GM18870 (cell line): ENCODE data around the gene ZBTB12.

ENCODE experiments used
- ATAC-seq: cut with Tn5 transposase; IDR thresholded peaks from one replicate; pipeline ENCODE4 v1.9.1; 2021; ENCODE audit warnings: moderate library complexity; ENCODE audit not compliant: unreplicated experiment

ZBTB12 gene

DNA sequence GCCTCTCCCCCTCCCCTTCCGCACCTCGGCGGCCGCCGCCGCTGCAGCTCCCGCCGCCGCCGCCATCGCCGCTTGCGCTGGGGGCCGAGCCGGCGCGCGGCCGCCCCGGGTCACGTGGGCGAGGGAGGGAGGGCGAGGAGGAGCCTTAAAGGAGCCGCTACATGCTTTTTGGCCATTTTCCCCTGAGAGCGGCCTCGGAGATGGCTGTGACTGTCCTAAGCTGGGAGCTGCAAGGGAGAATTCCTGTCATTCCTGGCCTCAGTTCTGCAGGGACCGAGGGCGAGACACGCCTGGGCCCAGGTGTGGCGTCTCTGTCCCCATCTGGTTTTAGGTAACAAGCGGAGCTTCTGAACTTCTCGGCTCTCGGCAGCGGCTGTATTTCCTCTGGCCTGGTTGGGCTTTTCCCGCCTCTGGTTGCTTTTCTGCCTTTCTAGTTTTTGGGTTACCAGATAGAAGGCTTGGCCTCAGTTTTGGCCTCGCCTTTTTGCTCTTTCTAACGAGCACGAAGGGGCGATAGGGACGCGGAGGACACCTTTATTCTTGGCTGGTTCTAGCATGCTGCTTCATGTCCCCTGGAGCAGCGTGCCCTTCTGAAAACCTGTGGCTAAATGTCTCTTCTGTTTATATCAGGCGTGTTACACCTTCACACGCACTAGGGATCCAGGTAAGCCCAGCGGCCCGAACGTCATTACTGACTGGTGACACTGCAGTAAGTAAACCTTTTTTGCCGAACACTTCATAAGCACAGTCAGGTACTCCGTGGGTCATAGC, 4.1 kb downstream of the ZBTB12 start, which contains the start of gene EHMT2:
EHMT2 (minus strand) TSS at position 87 of the 771 bp plus-strand sequence; CDS start at position 66, 21 bp downstream.
- ATAC-seq, result no peak

- ATAC-seq, result no peak
Measured at GRCh38 chr6:31896856-31897611, 4.9 kb downstream of the ZBTB12 start.

DNA sequence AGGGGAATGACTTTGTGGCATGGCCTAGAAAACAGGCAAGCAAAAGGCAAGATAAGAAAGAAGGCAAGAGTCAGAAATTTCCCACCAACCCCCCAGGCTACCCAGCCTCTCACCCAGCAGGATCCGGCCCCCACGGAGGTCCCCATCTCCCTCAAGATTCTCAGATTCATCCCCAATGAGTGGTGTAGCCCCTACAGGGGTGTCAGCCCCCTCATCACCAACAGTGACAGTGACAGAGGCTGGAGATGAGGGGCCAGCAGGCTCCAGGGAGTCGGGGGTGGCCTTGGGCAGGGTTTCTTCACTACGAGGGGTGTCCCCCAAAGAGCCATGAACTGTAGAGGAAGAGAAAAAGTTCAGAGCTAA, 5.4 kb downstream of the ZBTB12 start:
- no peak for ATAC-seq

GRCh38 chr6:31892821-31893220, 9.1 kb downstream of the ZBTB12 start:
- ATAC-seq, result no peak

- ATAC-seq, result no peak
Measured at GRCh38 chr6:31889331-31889972, 12.4 kb downstream of the ZBTB12 start.

DNA sequence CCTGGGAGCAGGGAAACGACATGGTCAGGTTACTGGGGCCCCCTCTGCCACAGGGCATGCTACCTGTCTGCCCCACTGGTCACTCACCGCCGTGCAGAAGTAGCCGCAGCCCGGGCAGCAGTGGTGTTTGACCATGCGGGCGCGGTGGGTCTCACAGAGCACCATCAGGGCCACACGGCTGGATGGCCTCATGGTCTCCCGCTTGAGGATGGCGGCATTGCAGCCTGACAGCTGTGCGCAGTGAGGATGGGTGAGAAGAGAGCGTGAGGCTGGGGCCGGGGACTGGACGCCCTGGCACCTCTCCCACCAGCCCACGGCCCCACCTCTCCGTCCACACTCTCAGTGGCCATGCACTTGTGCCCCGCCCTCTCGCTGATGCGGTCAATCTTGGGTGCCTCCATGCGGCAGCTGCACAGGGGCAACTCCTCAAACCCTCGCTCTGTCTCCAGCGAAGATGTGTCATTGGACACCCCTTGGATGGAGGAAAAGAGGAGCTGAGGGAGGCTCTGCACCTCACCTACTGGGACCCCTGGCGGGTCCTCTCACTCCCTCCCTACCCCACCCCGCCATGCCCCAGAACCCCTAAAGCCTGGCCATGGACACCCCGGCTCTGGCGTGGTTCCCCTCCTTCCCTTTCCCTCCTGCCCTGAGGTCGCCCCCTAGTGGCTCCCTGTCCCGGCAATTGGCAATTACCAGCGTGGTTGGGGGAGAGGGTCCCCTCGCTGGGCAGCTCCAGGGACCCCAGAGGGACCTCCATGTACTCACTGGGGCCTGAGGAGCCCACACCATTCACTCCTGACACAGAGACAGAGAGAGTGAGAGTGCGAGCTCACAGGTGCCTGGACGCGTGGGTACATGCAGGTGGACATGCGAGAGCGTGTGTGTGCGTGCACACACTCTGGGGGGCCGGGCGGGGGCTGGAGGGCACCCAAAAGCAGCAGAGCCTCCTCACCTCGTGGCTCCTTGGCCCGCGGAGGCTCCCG, 13.3 kb downstream of the ZBTB12 start:
- no peak for ATAC-seq

- ATAC-seq, result no peak
Measured at GRCh38 chr6:31887173-31888007, 14.5 kb downstream of the ZBTB12 start.

GRCh38 chr6:31886541-31886991, 15.3 kb downstream of the ZBTB12 start:
- no peak for ATAC-seq

DNA sequence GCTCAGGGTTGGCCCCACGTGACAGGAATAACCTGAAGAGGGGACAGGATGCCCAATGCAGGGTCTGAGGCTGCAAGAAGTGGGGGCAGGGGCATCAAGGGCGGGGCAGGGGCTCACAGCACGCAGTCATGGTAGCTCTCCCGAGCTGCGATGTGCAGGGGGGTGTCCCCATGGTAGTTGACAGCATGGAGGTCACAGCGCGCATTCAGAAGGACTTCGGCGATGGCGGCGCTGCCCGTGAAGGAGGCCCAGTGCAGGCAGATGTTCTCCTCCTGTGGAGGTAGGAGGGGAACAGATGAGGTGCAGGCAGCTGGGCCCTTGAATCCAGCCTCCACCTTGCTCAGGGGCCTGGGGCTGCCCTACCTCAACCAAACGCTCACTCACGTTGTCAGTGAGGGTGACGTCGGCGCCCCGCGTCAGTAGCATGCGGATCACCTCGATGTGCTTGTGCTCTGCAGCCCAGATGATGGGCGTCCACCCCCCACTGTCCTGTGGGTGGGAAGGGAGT, 17.3 kb downstream of the ZBTB12 start:
- ATAC-seq, result no peak

- no peak for ATAC-seq
Measured at GRCh38 chr6:31883676-31884075, 18.2 kb downstream of the ZBTB12 start.

DNA sequence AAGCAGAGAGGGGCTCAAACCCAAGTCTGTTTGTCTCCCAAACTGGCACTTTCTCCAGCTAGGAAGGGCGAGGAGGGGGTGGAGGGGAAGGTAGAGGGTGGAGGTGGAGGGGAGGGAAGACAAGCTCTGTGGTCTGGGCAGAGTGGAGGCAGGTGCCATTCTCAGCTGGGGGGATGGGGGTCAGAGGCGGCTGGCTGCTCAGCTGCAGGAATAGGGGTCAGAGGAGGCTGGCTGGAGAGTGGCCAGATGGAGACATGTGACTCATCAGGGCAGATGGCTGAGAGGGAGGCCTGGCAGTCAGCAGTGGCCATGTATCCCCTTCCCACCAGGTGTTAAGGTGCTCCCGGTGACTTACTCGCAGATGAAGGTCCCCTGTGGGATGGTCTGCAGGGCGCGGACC, 19.5 kb downstream of the ZBTB12 start:
- no peak for ATAC-seq

DNA sequence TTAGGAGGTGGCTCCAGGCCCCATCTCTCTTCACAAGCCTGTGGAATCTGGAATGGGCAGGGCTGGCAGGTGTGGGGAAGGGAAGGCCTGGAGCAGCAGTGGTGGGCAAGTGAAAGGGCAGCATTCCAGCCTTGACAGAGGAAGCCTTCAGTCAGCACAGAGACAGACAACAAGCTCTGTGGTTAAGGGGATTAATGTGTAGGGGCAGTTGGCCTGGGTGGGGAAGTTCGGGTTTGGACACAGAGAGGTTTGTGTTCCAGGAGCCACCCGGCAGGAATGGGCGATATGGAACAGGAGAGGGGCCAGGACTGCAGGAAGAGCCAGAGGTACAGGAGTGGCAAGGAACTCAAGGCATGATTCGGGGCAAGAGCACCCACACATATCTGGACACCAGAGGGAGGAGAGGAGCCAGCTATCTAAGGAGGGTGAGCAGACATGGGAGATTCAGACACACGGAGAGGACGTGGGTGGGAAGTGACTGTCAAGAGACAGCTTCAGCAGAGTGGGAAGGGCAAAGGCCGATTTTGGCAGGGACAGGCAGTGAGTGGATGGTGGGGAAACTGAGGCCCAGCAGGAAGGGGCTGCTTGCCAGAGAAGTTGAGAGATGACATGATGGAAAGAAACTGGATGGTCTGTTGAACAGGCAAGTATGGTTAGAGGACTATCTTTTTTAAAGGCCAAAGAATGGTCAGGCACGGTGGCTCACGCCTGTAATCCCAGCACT, 20.6 kb downstream of the ZBTB12 start:
- ATAC-seq, result no peak

DNA sequence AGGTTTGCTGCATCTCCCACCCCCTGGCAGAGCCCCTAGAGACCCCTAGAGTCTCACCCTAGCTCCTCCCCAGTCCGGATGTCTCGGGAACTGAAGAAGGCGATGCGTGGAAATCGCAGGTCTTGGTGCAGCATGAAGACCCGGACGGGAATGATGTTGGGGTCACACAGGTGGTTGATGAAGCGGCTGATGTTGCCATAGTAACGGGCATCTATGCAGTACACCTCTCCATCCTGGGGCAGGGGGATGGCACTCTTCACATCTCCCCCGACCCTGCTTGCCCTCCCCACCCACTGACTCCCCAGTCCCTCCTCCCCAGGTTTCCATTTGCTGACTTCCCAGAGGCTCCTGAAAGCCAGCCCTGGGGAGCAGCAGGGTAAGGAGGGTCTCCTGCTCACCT, 21.3 kb downstream of the ZBTB12 start:
- no peak for ATAC-seq

DNA sequence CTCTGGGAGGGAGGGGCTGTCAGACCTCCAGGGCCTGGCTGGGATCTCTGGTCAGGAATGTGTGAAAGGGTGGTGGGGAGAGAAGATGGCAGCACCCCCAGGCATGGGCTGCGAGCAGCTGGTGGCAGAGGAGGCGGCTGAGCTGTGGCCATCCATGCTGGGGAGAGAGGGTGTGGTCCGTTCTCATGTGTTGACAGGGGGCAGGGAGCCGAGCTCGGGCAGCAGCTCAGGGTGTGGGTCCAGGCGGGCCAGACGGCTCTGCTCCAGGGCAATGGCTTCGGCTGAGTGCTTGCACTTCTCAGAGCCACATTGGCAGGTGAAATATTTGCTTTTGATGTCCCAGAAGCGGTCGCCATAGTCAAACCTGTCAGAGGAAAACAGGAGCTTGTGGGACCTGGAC, 22.0 kb downstream of the ZBTB12 start:
- ATAC-seq, result no peak

DNA sequence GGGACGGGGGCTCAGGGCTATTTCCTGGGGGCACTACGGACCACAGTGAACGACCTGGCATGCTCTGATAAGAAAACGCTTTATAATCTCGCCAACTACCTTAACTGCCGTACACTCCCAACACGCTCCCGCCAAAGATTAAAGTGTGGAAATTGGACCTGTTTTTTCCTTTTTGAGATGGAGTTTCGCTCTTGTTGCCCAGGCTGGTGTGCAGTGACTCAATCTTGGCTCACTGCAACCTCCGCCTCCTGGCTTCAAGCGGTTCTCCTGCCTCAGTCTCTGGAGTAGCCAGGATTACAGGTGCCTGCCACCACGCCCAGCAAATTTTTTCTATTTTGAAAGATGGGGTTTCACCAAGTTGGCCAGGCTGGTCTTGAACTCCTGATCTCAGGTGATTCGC, 22.7 kb downstream of the ZBTB12 start:
- ATAC-seq, result no peak

DNA sequence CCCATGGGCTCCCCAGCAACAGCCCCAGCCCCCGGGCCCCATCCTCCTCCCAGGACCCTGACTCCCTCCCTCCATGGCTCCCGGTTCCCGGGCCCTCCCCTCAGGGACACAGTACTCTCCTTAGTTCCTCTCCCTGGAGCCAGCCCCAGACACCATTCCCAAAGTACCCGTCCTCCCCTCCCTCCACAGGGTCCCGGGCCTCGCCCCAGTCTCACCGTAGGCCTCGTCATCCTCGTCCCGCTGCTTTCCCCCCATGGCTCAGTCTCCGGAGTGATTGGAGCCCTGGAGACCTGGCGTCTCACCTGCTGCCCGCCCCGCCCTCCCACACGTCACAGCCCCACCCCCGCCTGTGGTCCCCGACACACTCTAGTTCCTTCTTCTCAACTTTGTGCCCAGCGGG, 23.2 kb downstream of the ZBTB12 start, which contains the start of gene SLC44A4:
SLC44A4 (minus strand) TSS at position 272 of the 400 bp plus-strand sequence; CDS start at position 255, 17 bp downstream.
- ATAC-seq, result no peak

- no peak for ATAC-seq
Measured at GRCh38 chr6:31878222-31878621, 23.7 kb downstream of the ZBTB12 start.

- no peak for ATAC-seq
Measured at GRCh38 chr6:31877651-31878161, 24.2 kb downstream of the ZBTB12 start.
